Inflammatory macrophage treated with lipopolysaccharide for 4 hours (primary cell): ENCODE data around the gene NRIP1.

Experiments
- DNase-seq: peaks from one replicate; pipeline ENCODE4 v3.0.0-alpha.2; 2020

Gene NRIP1

GRCh38 chr21:15003463-15004135 lies 61.2 kb downstream of the NRIP1 start:
- no peak for DNase-seq

- DNase-seq: no peak
These were observed 62.8 kb downstream of the NRIP1 start for GRCh38 chr21:15001857-15002606.

GRCh38 chr21:15001113-15001512 lies 63.7 kb downstream of the NRIP1 start:
- no peak for DNase-seq

- no peak for DNase-seq
These were observed 64.7 kb downstream of the NRIP1 start for GRCh38 chr21:15000081-15000480.

GRCh38 chr21:14998784-14999183 lies 66.0 kb downstream of the NRIP1 start:
- no peak for DNase-seq

- no peak for DNase-seq
These were observed 66.5 kb downstream of the NRIP1 start for GRCh38 chr21:14998336-14998735.

- no peak for DNase-seq
These were observed 68.9 kb downstream of the NRIP1 start for GRCh38 chr21:14995695-14996490.

GRCh38 chr21:14995226-14995625 lies 69.6 kb downstream of the NRIP1 start:
- no peak for DNase-seq

- no peak for DNase-seq
These were observed 71.7 kb downstream of the NRIP1 start for GRCh38 chr21:14993115-14993514.

GRCh38 chr21:14991957-14992356 lies 72.8 kb downstream of the NRIP1 start:
- peak; percentile 42 for DNase-seq

- DNase-seq: no peak
These were observed 75.4 kb downstream of the NRIP1 start for GRCh38 chr21:14989359-14989758.

GRCh38 chr21:14988760-14989159 lies 76.0 kb downstream of the NRIP1 start:
- no peak for DNase-seq

- no peak for DNase-seq
These were observed 77.2 kb downstream of the NRIP1 start for GRCh38 chr21:14987370-14988170.

- no peak for DNase-seq
These were observed 79.5 kb downstream of the NRIP1 start for GRCh38 chr21:14985306-14985705.

- DNase-seq: no peak
These were observed 82.5 kb downstream of the NRIP1 start for GRCh38 chr21:14982336-14982735.

GRCh38 chr21:14981246-14981645 lies 83.6 kb downstream of the NRIP1 start:
- no peak for DNase-seq

GRCh38 chr21:14979264-14979663 lies 85.5 kb downstream of the NRIP1 start:
- no peak for DNase-seq

- DNase-seq: no peak
These were observed 87.0 kb downstream of the NRIP1 start for GRCh38 chr21:14977814-14978213.

GRCh38 chr21:14975136-14975919 lies 89.5 kb downstream of the NRIP1 start:
- peak; percentile 3 for DNase-seq

GRCh38 chr21:14972678-14973077 lies 92.1 kb downstream of the NRIP1 start:
- DNase-seq: no peak

- no peak for DNase-seq
These were observed 96.0 kb downstream of the NRIP1 start for GRCh38 chr21:14968821-14969220.

- DNase-seq: no peak
These were observed 96.8 kb downstream of the NRIP1 start for GRCh38 chr21:14968029-14968428.
